ENCODE data around the gene DDOST. TPM values are rescaled to one million over a fixed set of nuclear protein-coding genes. Genes with fewer than 3 reads are reported as not detected.

Gene DDOST
- total and polyA plus RNA-seq, 2 experiments from 2014 or later, result 151 to 270 TPM

- TF ChIP-seq REST (IDR thresholded peaks at IDR 0.05; ENCODE audit: unreplicated experiment) (no peak), JUNB (IDR thresholded peaks at IDR 0.05; ENCODE audit: unreplicated experiment) (no peak), STAT1 (IDR thresholded peaks at IDR 0.05; ENCODE audit: unreplicated experiment) (no peak), POLR2AphosphoS5 (IDR thresholded peaks at IDR 0.05; ENCODE audit: low read depth) (no peak), EZH2 (IDR thresholded peaks at IDR 0.05; ENCODE audit: low read depth, unreplicated experiment) (no peak), NANOG (IDR thresholded peaks at IDR 0.05; ENCODE audit: borderline replicate concordance) (no peak), EZH2phosphoT487 (IDR thresholded peaks at IDR 0.05; ENCODE audit: unreplicated experiment) (no peak), CTCF (conservative IDR thresholded peaks at IDR 0.05; ENCODE audit: low read depth in 2 of 2) (no peak), ETS1 (IDR thresholded peaks at IDR 0.05) (no peak)
Measured at GRCh38 chr1:20634594-20635084, 26.5 kb downstream of the DDOST start (continued).

GRCh38 chr1:20634065-20634593 is 27.0 kb downstream of the DDOST start:
- Mint-ChIP-seq H3K27me3 (ENCODE audit: insufficient read depth, low read depth, poor library complexity) (peaks cover 18% of the 10 kb centered on the region), H3K4me3 (peak overlapping the region; percentile 87), H3K36me3 (ENCODE audit: low read depth) (peaks cover 3% of the 10 kb centered on the region), H3K27ac (peak overlapping the region; percentile 94), H3K9me3 (peaks cover 8% of the 10 kb centered on the region), H3K4me1 (peaks cover 3% of the 10 kb centered on the region; the same call in 1 of the 3 replicates)
- peak overlapping the region; percentile 82 for H2AFZ ChIP-seq
- H3K36me3 ChIP-seq (ENCODE audit: insufficient read depth), result 0 out of 2 replicates have a peak, but pooled peaks cover 3% of the 10 kb centered on the region
- peak; percentile 15 for ATAC-seq
- no peaks in the 10 kb centered on the region for H3F3A ChIP-seq (replicated peaks; ENCODE audit: low read depth)
- H3K79me2 ChIP-seq (replicated peaks; ENCODE audit: insufficient read depth), result no peaks in the 10 kb centered on the region
- H3K4me1 ChIP-seq (ENCODE audit: insufficient read depth), result peaks cover 4% of the 10 kb centered on the region
- peak; percentile 46 for DNase-seq (ENCODE audit: low spot score)
- H3K9me2 ChIP-seq (ENCODE audit: insufficient read depth), result no peaks in the 10 kb centered on the region
- peak overlapping the region; percentile 81 for H3K4me2 ChIP-seq
- H3K27ac ChIP-seq (ENCODE audit: low read depth), result peak overlapping the region; percentile 72
- H3K4me3 ChIP-seq, result peak overlapping the region; percentile 68
- no peaks in the 10 kb centered on the region for H3K27me3 ChIP-seq (ENCODE audit: insufficient read depth)
- H4K20me1 ChIP-seq (replicated peaks; ENCODE audit: insufficient read depth), result no peaks in the 10 kb centered on the region
- TF ChIP-seq EZH2 (IDR thresholded peaks at IDR 0.05; ENCODE audit: low read depth, unreplicated experiment) (no peak), ZNF462 (CRISPR knock-in tag; IDR thresholded peaks at IDR 0.05) (no peak)

All from GM23338 (cell line).